ENCODE data around the gene ABCB9. TPM values are rescaled to one million over a fixed set of nuclear protein-coding genes. Genes with fewer than 3 reads are reported as not detected.

ABCB9 gene
- total RNA-seq, 1 experiment from 2014 or later = 20.9 TPM

GRCh38 chr12:122955156-122955555 is 11.1 kb downstream of the ABCB9 start:
- Histone ChIP-seq H3K9ac (ENCODE audit: low read length) (no peak overlapping the region), H3F3A (ENCODE audit: low read length, unreplicated experiment) (no peaks in the 10 kb centered on the region), H4K20me1 (ENCODE audit: low read length) (no peaks in the 10 kb centered on the region), H3K9me3 (ENCODE audit: low read length) (no peaks in the 10 kb centered on the region), H3K4me1 (ENCODE audit: insufficient read depth, low read length) (peaks cover 16% of the 10 kb centered on the region), H3K27me3 (ENCODE audit: low read length) (no peaks in the 10 kb centered on the region), H3K27ac (ENCODE audit: low read length) (no peak overlapping the region), H2AFZ (ENCODE audit: low read length) (no peak overlapping the region), H3K79me2 (ENCODE audit: low read length) (peaks cover 5% of the 10 kb centered on the region; the same call in 1 of the 2 replicates), H3K9me2 (replicated peaks; ENCODE audit: low read length) (no peaks in the 10 kb centered on the region), H3K4me3 (ENCODE audit: low read length) (no peak overlapping the region), H3K36me3 (ENCODE audit: low read depth, low read length) (no peaks in the 10 kb centered on the region), H3K4me2 (ENCODE audit: low read length) (no peak overlapping the region)
- DNase-seq (no peak), ATAC-seq (no peak)
- ChIA-PET CTCF (no interaction called here), POLR2A (ENCODE audit: unreplicated experiment) (no interaction called here)
- BruUV-seq (replicated peaks) = no TSS peak
- TF ChIP-seq EZH2 (IDR thresholded peaks at IDR 0.05; ENCODE audit: low read length, unreplicated experiment) (no peak), CTCF (conservative IDR thresholded peaks at IDR 0.05; ENCODE audit: low read depth, low read length) (no peak), EZH2phosphoT487 (IDR thresholded peaks at IDR 0.05; ENCODE audit: borderline replicate concordance, low read length) (no peak)
- intact Hi-C loops (cut with micrococcal nuclease) = loop anchor here (10.0 kb wide), 1 partner anchor 320 kb away; no protein-coding TSS in a partner anchor

- BruUV-seq (replicated peaks) = no TSS peak
- TF ChIP-seq CTCF (conservative IDR thresholded peaks at IDR 0.05; ENCODE audit: low read depth, low read length) (peak; percentile 95), EZH2phosphoT487 (IDR thresholded peaks at IDR 0.05; ENCODE audit: borderline replicate concordance, low read length) (no peak)
- DNase-seq (peak; percentile 84), ATAC-seq (peak; percentile 95)
- Histone ChIP-seq H3K27me3 (ENCODE audit: low read length) (no peaks in the 10 kb centered on the region), H4K20me1 (ENCODE audit: low read length) (no peaks in the 10 kb centered on the region), H3K9me3 (ENCODE audit: low read length) (no peaks in the 10 kb centered on the region), H2AFZ (ENCODE audit: low read length) (no peak overlapping the region), H3K4me3 (ENCODE audit: low read length) (no peak overlapping the region), H3K79me2 (ENCODE audit: low read length) (peaks cover 5% of the 10 kb centered on the region; the same call in 1 of the 2 replicates), H3K27ac (ENCODE audit: low read length) (peak overlapping the region; percentile 85), H3K36me3 (ENCODE audit: low read depth, low read length) (no peaks in the 10 kb centered on the region), H3K4me1 (ENCODE audit: insufficient read depth, low read length) (peaks cover 23% of the 10 kb centered on the region), H3K4me2 (ENCODE audit: low read length) (no peak overlapping the region; the same call in 1 of the 2 replicates), H3K9me2 (replicated peaks; ENCODE audit: low read length) (no peaks in the 10 kb centered on the region), H3F3A (ENCODE audit: low read length, unreplicated experiment) (no peaks in the 10 kb centered on the region), H3K9ac (ENCODE audit: low read length) (peak overlapping the region; percentile 56)
- ChIA-PET POLR2A (ENCODE audit: unreplicated experiment) (no interaction called here), CTCF (no interaction called here)
- intact Hi-C loops (cut with micrococcal nuclease) = loop anchor here (1.0 to 10.0 kb wide), 3 partner anchors 92 to 317 kb away; no protein-coding TSS in a partner anchor
Observed at GRCh38 chr12:122951979-122952892, 14.0 kb downstream of the ABCB9 start.

GRCh38 chr12:122951406-122951805 is 14.9 kb downstream of the ABCB9 start:
- POLR2A ChIA-PET (ENCODE audit: unreplicated experiment) = no interaction called here
- BruUV-seq (replicated peaks) = no TSS peak
- H3K4me3 ChIP-seq (ENCODE audit: low read length) = no peak overlapping the region
- no peaks in the 10 kb centered on the region for H3F3A ChIP-seq (ENCODE audit: low read length, unreplicated experiment)
- H3K4me1 ChIP-seq (ENCODE audit: insufficient read depth, low read length) = peaks cover 30% of the 10 kb centered on the region
- H3K9me3 ChIP-seq (ENCODE audit: low read length) = no peaks in the 10 kb centered on the region
- H3K4me2 ChIP-seq (ENCODE audit: low read length) = peak overlapping the region; percentile 29; the same call in 1 of the 2 replicates
- no peaks in the 10 kb centered on the region for H3K27me3 ChIP-seq (ENCODE audit: low read length)
- H3K27ac ChIP-seq (ENCODE audit: low read length) = peak overlapping the region; percentile 85
- TF ChIP-seq EZH2phosphoT487 (IDR thresholded peaks at IDR 0.05; ENCODE audit: borderline replicate concordance, low read length) (no peak), CTCF (conservative IDR thresholded peaks at IDR 0.05; ENCODE audit: low read depth, low read length) (no peak), EZH2 (IDR thresholded peaks at IDR 0.05; ENCODE audit: low read length, unreplicated experiment) (no peak)
- ATAC-seq (peak; percentile 28), DNase-seq (peak; percentile 84)
- no peaks in the 10 kb centered on the region for H3K36me3 ChIP-seq (ENCODE audit: low read depth, low read length)
- no peaks in the 10 kb centered on the region for H3K9me2 ChIP-seq (replicated peaks; ENCODE audit: low read length)
- peaks cover 5% of the 10 kb centered on the region; the same call in 1 of the 2 replicates for H3K79me2 ChIP-seq (ENCODE audit: low read length)
- H4K20me1 ChIP-seq (ENCODE audit: low read length) = no peaks in the 10 kb centered on the region
- intact Hi-C loops (cut with micrococcal nuclease) = loop anchor here (10.0 kb wide), 1 partner anchor 317 kb away; no protein-coding TSS in a partner anchor
- CTCF ChIA-PET = interaction anchor here (0.7 kb wide), 1 partner anchor 157 kb away, joined by 3 read pairs; no protein-coding TSS in a partner anchor
- H3K9ac ChIP-seq (ENCODE audit: low read length) = peak overlapping the region; percentile 56
- no peak overlapping the region for H2AFZ ChIP-seq (ENCODE audit: low read length)
